ENCODE measurements around the gene PARD3. TPM values are rescaled to one million over a fixed set of nuclear protein-coding genes. Genes with fewer than 3 reads are reported as not detected.
A peak's percentile ranks its signal among the peaks of the same experiment; 100 is the strongest.

The PARD3 gene
- total RNA-seq, 1 donor from 2014 or later = 35.4 TPM

DNA sequence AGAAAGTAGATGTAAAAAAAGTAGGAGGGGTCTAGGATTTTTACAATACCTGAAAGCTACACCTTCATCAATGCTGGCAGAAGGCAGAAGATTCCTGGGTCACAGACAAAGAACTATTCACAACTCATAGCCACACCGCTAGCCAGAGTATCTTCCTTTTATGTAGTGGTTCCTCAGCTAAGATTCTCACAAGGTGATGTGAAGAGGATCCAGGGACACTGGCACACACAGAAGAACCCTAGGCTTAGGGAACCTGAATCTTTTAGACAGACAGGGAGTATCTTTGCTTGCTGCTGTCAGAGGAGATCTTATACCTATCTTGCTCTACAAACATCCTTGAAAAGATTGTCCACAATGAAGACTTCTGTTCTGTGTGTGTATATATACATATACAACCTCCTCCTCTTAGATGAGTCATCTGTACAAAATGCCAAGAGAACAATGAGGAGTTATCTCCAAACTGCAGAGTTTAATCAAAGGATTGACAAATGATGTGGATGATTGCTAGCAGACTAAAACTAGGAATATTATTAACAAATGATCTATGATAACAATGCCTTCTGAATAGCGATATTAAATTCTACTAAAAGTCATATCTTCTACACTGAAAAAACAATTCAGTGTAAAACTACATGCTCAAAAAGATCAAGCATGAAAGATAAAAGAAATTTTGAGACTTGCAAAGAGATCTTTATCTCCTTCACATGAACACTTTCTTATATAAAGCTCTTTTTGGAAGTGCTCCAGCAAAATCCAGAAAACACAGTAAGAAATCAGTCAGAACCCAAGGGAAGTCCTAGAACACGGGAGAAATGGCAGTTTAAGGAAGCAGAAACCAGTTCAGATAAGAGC lies 409.3 kb downstream of the PARD3 start:
- H3K4me2 ChIP-seq (ENCODE audit: low read length) = peak overlapping the region; percentile 2
- H3K9ac ChIP-seq (ENCODE audit: low read length) = no peak overlapping the region
- no peak for TF ChIP-seq EZH2 (IDR thresholded peaks at IDR 0.05; ENCODE audit: insufficient read depth, low read length)
- TF ChIP-seq CTCF (IDR thresholded peaks at IDR 0.05; ENCODE audit: insufficient read depth, low read depth, low read length) = no peak
- H3K27ac Mint-ChIP-seq (ENCODE audit: unreplicated experiment) = peak overlapping the region; percentile 15
- H3K9me3 Mint-ChIP-seq (ENCODE audit: unreplicated experiment) = no peaks in the 10 kb centered on the region
- peaks cover 9% of the 10 kb centered on the region for H3K4me1 ChIP-seq (ENCODE audit: insufficient read depth, low read length)
- no peaks in the 10 kb centered on the region for H4K20me1 ChIP-seq (ENCODE audit: insufficient read depth, low read length)
- H3K36me3 ChIP-seq (ENCODE audit: insufficient read depth, low read length) = no peaks in the 10 kb centered on the region
- H3K27me3 ChIP-seq (ENCODE audit: insufficient read depth, low read length) = no peaks in the 10 kb centered on the region
- H3K4me3 ChIP-seq (ENCODE audit: insufficient read depth, low read depth, low read length) = no peak overlapping the region
- peaks cover 19% of the 10 kb centered on the region for H3K4me1 Mint-ChIP-seq (ENCODE audit: low read depth, unreplicated experiment)
- no peak overlapping the region for H2AFZ ChIP-seq (ENCODE audit: low read depth, low read length)
- no peak overlapping the region for H3K4me3 Mint-ChIP-seq (ENCODE audit: unreplicated experiment)
- H3K36me3 Mint-ChIP-seq (ENCODE audit: low read depth, unreplicated experiment) = no peaks in the 10 kb centered on the region
- no peak overlapping the region for H3K27ac ChIP-seq (ENCODE audit: low read depth, low read length)
- FAIRE-seq (no peak), DNase-seq (ENCODE audit: low read depth) (peak; percentile 48)
- no peaks in the 10 kb centered on the region for H3K79me2 ChIP-seq (ENCODE audit: insufficient read depth, low read length)
- H3K9me3 ChIP-seq (ENCODE audit: insufficient read depth, low read depth, low read length) = no peaks in the 10 kb centered on the region
- H3K27me3 Mint-ChIP-seq (ENCODE audit: low read depth, unreplicated experiment) = no peaks in the 10 kb centered on the region

GRCh38 chr10:34403512-34403911 lies 411.6 kb downstream of the PARD3 start:
- Histone ChIP-seq H3K4me3 (ENCODE audit: insufficient read depth, low read depth, low read length) (no peak overlapping the region), H3K4me2 (ENCODE audit: low read length) (no peak overlapping the region), H3K36me3 (ENCODE audit: insufficient read depth, low read length) (no peaks in the 10 kb centered on the region), H4K20me1 (ENCODE audit: insufficient read depth, low read length) (no peaks in the 10 kb centered on the region), H3K9me3 (ENCODE audit: insufficient read depth, low read depth, low read length) (no peaks in the 10 kb centered on the region), H3K27me3 (ENCODE audit: insufficient read depth, low read length) (no peaks in the 10 kb centered on the region), H3K27ac (ENCODE audit: low read depth, low read length) (no peak overlapping the region), H3K79me2 (ENCODE audit: insufficient read depth, low read length) (no peaks in the 10 kb centered on the region), H2AFZ (ENCODE audit: low read depth, low read length) (no peak overlapping the region), H3K9ac (ENCODE audit: low read length) (no peak overlapping the region), H3K4me1 (ENCODE audit: insufficient read depth, low read length) (peaks cover 9% of the 10 kb centered on the region)
- TF ChIP-seq CTCF (IDR thresholded peaks at IDR 0.05; ENCODE audit: insufficient read depth, low read depth, low read length) (no peak), EZH2 (IDR thresholded peaks at IDR 0.05; ENCODE audit: insufficient read depth, low read length) (no peak)
- peaks cover 19% of the 10 kb centered on the region for H3K4me1 Mint-ChIP-seq (ENCODE audit: low read depth, unreplicated experiment)
- FAIRE-seq (no peak), DNase-seq (ENCODE audit: low read depth) (peak; percentile 79)
- peaks cover 4% of the 10 kb centered on the region for H3K36me3 Mint-ChIP-seq (ENCODE audit: low read depth, unreplicated experiment)
- H3K4me3 Mint-ChIP-seq (ENCODE audit: unreplicated experiment) = no peak overlapping the region
- H3K9me3 Mint-ChIP-seq (ENCODE audit: unreplicated experiment) = no peaks in the 10 kb centered on the region
- no peak overlapping the region for H3K27ac Mint-ChIP-seq (ENCODE audit: unreplicated experiment)
- no peaks in the 10 kb centered on the region for H3K27me3 Mint-ChIP-seq (ENCODE audit: low read depth, unreplicated experiment)

GRCh38 chr10:34400075-34400474 lies 415.0 kb downstream of the PARD3 start:
- no peak overlapping the region for H3K27ac Mint-ChIP-seq (ENCODE audit: unreplicated experiment)
- FAIRE-seq = no peak
- TF ChIP-seq CTCF (IDR thresholded peaks at IDR 0.05; ENCODE audit: insufficient read depth, low read depth, low read length) = no peak
- TF ChIP-seq EZH2 (IDR thresholded peaks at IDR 0.05; ENCODE audit: insufficient read depth, low read length) = no peak

More at GRCh38 chr10:34400075-34400474, 415.0 kb downstream of the PARD3 start:
- no peaks in the 10 kb centered on the region for H3K79me2 ChIP-seq (ENCODE audit: insufficient read depth, low read length)
- Mint-ChIP-seq H3K4me3 (ENCODE audit: unreplicated experiment) (no peak overlapping the region), H3K27me3 (ENCODE audit: low read depth, unreplicated experiment) (no peaks in the 10 kb centered on the region), H3K36me3 (ENCODE audit: low read depth, unreplicated experiment) (peaks cover 6% of the 10 kb centered on the region), H3K9me3 (ENCODE audit: unreplicated experiment) (no peaks in the 10 kb centered on the region), H3K4me1 (ENCODE audit: low read depth, unreplicated experiment) (peaks cover 4% of the 10 kb centered on the region)
- no peak overlapping the region for H3K4me3 ChIP-seq (ENCODE audit: insufficient read depth, low read depth, low read length)
- no peak overlapping the region for H3K9ac ChIP-seq (ENCODE audit: low read length)
- H2AFZ ChIP-seq (ENCODE audit: low read depth, low read length) = no peak overlapping the region
- no peaks in the 10 kb centered on the region for H4K20me1 ChIP-seq (ENCODE audit: insufficient read depth, low read length)
- H3K27me3 ChIP-seq (ENCODE audit: insufficient read depth, low read length) = no peaks in the 10 kb centered on the region
- H3K27ac ChIP-seq (ENCODE audit: low read depth, low read length) = no peak overlapping the region
- H3K4me1 ChIP-seq (ENCODE audit: insufficient read depth, low read length) = no peaks in the 10 kb centered on the region
- no peak for DNase-seq (ENCODE audit: low read depth)
- H3K36me3 ChIP-seq (ENCODE audit: insufficient read depth, low read length) = no peaks in the 10 kb centered on the region
- no peaks in the 10 kb centered on the region for H3K9me3 ChIP-seq (ENCODE audit: insufficient read depth, low read depth, low read length)
- H3K4me2 ChIP-seq (ENCODE audit: low read length) = no peak overlapping the region

Measured in astrocyte (in vitro differentiated cells and primary cell).